Measurements from ENCODE around the gene DNAJC10. TPM values are rescaled to one million over a fixed set of nuclear protein-coding genes. Genes with fewer than 3 reads are reported as not detected.

DNAJC10 gene
- polyA plus RNA-seq, 3 donors: 25.2 to 102 (median 79.4) TPM

GRCh38 chr2:182728014-182728413 is 12.0 kb downstream of the DNAJC10 start:
- H3K4me3 Mint-ChIP-seq: no peak overlapping the region
- peaks cover 7% of the 10 kb centered on the region for H3K4me1 Mint-ChIP-seq
- no peaks in the 10 kb centered on the region for H3K9me3 ChIP-seq (replicated peaks in 1 of 2; ENCODE audit: control insufficient read depth in 1 of 2, insufficient read depth in 1 of 2, low read length in 2 of 2)
- no peaks in the 10 kb centered on the region for H4K20me1 ChIP-seq (ENCODE audit: insufficient read depth, low read length)
- no peak overlapping the region for H3K27ac ChIP-seq (ENCODE audit: low read depth in 1 of 2, low read length in 2 of 2)
- H3K4me2 ChIP-seq (replicated peaks; ENCODE audit: extremely low read depth, low read length, poor library complexity, severe bottlenecking): no peak overlapping the region
- WGBS (ENCODE audit: insufficient coverage): no CpG with 5 or more reads among the region's 4 CpGs
- no peaks in the 10 kb centered on the region for H3K27me3 ChIP-seq (ENCODE audit: control insufficient read depth in 2 of 2, insufficient read depth in 2 of 2, low read length in 2 of 2)
- H3K4me1 ChIP-seq (ENCODE audit: control insufficient read depth in 1 of 2, insufficient read depth in 2 of 2, low read length in 2 of 2): no peaks in the 10 kb centered on the region
- H3K27me3 Mint-ChIP-seq (ENCODE audit: low read depth in 3 of 3): no peaks in the 10 kb centered on the region
- intact Hi-C loops (cut with micrococcal nuclease): no loop called here
- H3K36me3 Mint-ChIP-seq: peaks cover 73 to 75% of the 10 kb centered on the region in 2 donors
- H3K27ac Mint-ChIP-seq: no peak overlapping the region
- TF ChIP-seq CTCF (IDR thresholded peaks at IDR 0.05): no peak
- H3K79me2 ChIP-seq (ENCODE audit: insufficient read depth, low read length): no peaks in the 10 kb centered on the region
- H3K4me3 ChIP-seq (replicated peaks in 1 of 3; ENCODE audit: low read depth in 2 of 3, low read length in 3 of 3): no peak overlapping the region
- H3K9me3 Mint-ChIP-seq: no peaks in the 10 kb centered on the region
- H2AFZ ChIP-seq (ENCODE audit: insufficient read depth, low read depth, low read length, poor library complexity, severe bottlenecking): no peak overlapping the region
- no peak overlapping the region for H3K9ac ChIP-seq (ENCODE audit: insufficient read depth, low read length, poor library complexity, severe bottlenecking)
- peaks cover 69 to 95% of the 10 kb centered on the region in 2 donors for H3K36me3 ChIP-seq (replicated peaks in 1 of 2; ENCODE audit: control insufficient read depth in 1 of 2, insufficient read depth in 2 of 2, low read length in 2 of 2)
- no peak for DNase-seq

DNA sequence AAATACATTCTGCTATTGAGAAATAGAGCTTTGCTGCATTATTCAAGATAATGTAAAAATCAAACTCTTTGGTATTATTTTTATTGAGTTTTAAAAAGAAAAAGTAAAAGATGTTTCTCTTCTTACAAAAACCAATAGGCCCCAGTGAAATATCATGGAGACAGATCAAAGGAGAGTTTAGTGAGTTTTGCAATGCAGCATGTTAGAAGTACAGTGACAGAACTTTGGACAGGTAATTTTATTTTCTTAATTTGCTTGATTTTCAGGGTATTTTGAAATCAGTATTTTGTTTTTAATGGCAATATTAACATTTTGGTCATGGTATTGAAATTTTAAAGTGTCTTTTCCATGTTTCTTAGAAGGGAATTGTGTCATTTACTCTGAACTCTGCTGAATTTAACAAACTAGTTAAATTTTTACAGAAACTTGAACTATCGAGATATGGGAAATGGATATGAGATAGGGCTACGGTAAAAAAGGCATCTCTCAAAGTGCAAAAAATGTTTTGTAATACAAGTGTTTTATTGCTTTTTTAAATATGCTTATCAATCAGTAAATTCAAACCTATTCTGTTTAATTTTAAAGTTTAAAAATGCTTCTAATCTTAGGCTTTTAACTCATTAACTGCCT is 13.8 kb downstream of the DNAJC10 start:
- H3K9me3 Mint-ChIP-seq: no peaks in the 10 kb centered on the region
- no CpG with 5 or more reads among the region's 2 CpGs for WGBS (ENCODE audit: insufficient coverage)
- H3K4me1 Mint-ChIP-seq: peaks cover 7% of the 10 kb centered on the region
- intact Hi-C loops (cut with micrococcal nuclease): no loop called here
- Histone ChIP-seq H3K9me3 (replicated peaks in 1 of 2; ENCODE audit: control insufficient read depth in 1 of 2, insufficient read depth in 1 of 2, low read length in 2 of 2) (no peaks in the 10 kb centered on the region), H3K36me3 (replicated peaks in 1 of 2; ENCODE audit: control insufficient read depth in 1 of 2, insufficient read depth in 2 of 2, low read length in 2 of 2) (peaks cover 61 to 89% of the 10 kb centered on the region in 2 donors), H4K20me1 (ENCODE audit: insufficient read depth, low read length) (no peaks in the 10 kb centered on the region), H3K4me3 (replicated peaks in 1 of 3; ENCODE audit: low read depth in 2 of 3, low read length in 3 of 3) (no peak overlapping the region), H3K79me2 (ENCODE audit: insufficient read depth, low read length) (no peaks in the 10 kb centered on the region), H3K4me1 (ENCODE audit: control insufficient read depth in 1 of 2, insufficient read depth in 2 of 2, low read length in 2 of 2) (no peaks in the 10 kb centered on the region), H3K27me3 (ENCODE audit: control insufficient read depth in 2 of 2, insufficient read depth in 2 of 2, low read length in 2 of 2) (no peaks in the 10 kb centered on the region), H2AFZ (ENCODE audit: insufficient read depth, low read depth, low read length, poor library complexity, severe bottlenecking) (no peak overlapping the region), H3K27ac (ENCODE audit: low read depth in 1 of 2, low read length in 2 of 2) (no peak overlapping the region), H3K9ac (ENCODE audit: insufficient read depth, low read length, poor library complexity, severe bottlenecking) (no peak overlapping the region), H3K4me2 (replicated peaks; ENCODE audit: extremely low read depth, low read length, poor library complexity, severe bottlenecking) (no peak overlapping the region)
- no peak overlapping the region for H3K27ac Mint-ChIP-seq
- H3K4me3 Mint-ChIP-seq: no peak overlapping the region
- no peak for DNase-seq
- H3K27me3 Mint-ChIP-seq (ENCODE audit: low read depth in 3 of 3): no peaks in the 10 kb centered on the region
- TF ChIP-seq CTCF (IDR thresholded peaks at IDR 0.05): no peak
- peaks cover 75 to 79% of the 10 kb centered on the region in 2 donors for H3K36me3 Mint-ChIP-seq

All from CD14-positive monocyte (primary cell).